ENCODE results near the gene ECHDC1. TPM values are rescaled to one million over a fixed set of nuclear protein-coding genes. Genes with fewer than 3 reads are reported as not detected.

The ECHDC1 gene
- total RNA-seq, 2 donors from 2014 or later = 35.2 to 35.3 TPM

DNA sequence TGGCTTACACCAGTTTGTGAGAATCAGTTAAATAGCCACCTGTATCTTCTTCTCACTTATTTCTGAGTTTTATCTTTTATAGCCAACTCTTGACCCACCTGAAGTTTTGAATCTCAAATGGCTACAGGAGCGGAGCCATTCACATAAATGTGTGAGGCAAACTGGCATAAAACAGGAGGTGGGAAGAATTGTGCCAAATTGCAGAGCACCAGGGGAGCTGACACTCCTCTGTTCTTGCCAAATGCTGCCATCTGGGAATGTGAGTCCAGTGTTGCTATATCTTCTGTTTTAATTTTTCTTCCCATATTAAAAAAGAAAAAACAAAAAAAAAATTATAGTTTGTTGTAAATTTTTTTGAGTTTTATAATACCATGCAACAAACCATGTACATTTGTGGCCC, 93.8 kb downstream of the ECHDC1 start:
- DNase-seq (ENCODE audit: low spot score) = no peak
- intact Hi-C loops (cut with DNase I) = no loop called here

DNA sequence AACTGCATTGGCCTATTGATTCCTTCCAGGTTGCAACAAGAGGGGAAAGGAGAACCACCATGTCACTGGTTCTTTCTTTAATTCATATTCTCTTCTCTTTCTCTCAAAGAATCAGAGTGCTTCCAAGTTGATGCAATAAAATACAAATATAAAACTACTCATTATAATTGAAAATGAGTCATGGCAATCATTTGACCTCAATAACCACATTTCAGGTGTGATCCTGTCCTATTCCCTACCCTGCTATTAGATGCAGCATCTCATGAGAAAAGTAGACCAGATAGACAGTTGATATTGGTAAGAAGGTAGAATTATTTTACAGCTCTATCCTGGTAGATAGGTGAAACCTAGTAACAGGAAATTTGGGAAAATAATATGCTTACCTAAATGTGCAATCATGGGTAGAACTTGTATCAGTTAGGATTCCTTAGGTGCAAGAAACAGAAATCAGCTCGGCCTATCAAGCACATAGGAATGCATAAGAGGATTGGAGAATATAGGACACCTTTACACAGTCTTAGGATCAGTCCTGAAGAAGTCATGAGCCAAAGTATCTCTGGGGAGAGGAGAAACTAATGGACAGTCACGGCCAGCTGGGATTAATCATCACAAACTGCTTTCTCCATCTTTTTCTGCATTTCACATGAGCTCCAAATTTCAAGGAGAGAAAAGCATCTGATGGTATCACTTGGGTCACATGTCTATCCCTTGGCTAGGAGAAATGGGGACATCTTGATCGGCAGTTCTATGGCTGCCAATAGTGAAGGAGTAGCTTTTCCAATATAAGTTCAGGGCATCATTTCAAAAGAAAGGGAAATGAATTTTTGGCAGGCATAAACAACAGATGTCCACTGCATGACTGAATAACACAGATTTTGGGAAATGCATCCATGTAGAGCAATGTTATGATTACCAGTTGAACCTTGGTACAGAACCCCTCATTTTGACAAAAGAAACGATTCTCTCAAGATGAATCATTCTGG, 96.0 kb downstream of the ECHDC1 start:
- intact Hi-C loops (cut with DNase I) = no loop called here
- DNase-seq (ENCODE audit: low spot score) = no peak

DNA sequence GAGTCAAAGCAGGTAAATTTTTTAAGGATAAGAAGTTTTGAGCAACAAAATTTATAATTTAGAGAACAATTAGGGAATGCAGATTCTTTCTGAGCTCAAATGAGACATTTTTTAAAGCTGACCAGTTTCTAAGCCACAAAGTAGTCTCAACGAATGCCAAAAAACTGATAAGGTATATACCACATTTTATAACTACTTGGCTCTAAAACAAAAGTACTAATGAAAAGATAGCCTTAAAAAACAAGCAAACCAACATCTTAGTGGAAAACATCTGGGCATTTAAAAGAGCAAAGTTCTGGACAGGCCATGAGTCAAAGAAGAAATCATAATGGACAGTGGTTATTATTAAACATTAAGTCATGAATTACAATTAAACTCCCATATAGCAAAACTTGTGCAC, 99.9 kb downstream of the ECHDC1 start:
- intact Hi-C loops (cut with DNase I) = no loop called here
- no peak for DNase-seq (ENCODE audit: low spot score)

Other genes with a start within 250 kb of the ECHDC1 start
- gene RSPO3, start 224.9 kb downstream of the ECHDC1 start, total RNA-seq = 100 to 1,000 TPM in 1 of 2 donors, 10 to 100 TPM in 1; 77.1 to 101 TPM
- 10 to 100 TPM; 46.7 to 56.8 TPM for gene RNF146, start 76.7 kb downstream of the ECHDC1 start, total RNA-seq
- 1 to 10 TPM; 2.4 to 3.0 TPM for gene KIAA0408, start 115.8 kb upstream of the ECHDC1 start, total RNA-seq
- not detected for gene C6orf58, start 233.6 kb upstream of the ECHDC1 start, total RNA-seq

Data from posterior vena cava (tissue), 2 donors.